Endothelial cell of umbilical vein (primary cell): ENCODE data around the gene CITED2. TPM values are rescaled to one million over a fixed set of nuclear protein-coding genes. Genes with fewer than 3 reads are reported as not detected.

Experiments used
- BruUV-seq: library from RNA; stranded (reverse); fragments of 400-500 nt; replicated peaks from 2 replicates; lab custom pipeline; 2021; lab: Mats Ljungman, UMichigan
- CTCF ChIA-PET: fragments of 300-600, 350-600 bp; sonication (Branson Sonifier 250); formaldehyde crosslinking; loops from one replicate; lab custom pipeline; 2021; ENCODE audit warnings: antibody characterized with exemption, inconsistent platforms; lab: Charles Lee
- POLR2A ChIA-PET: fragments of 300-600, 350-600 bp; sonication (Branson Sonifier 250); formaldehyde crosslinking; loops from one replicate; lab custom pipeline; 2021; ENCODE audit warnings: antibody characterized with exemption, inconsistent platforms; lab: Charles Lee
- DNase-seq: peaks from one replicate; pipeline ENCODE4 v3.0.0-alpha.2; 2011; ENCODE audit warnings: low read depth, low spot score
- FAIRE-seq: peaks from 2 replicates; lab custom pipeline; 2011; peaks lifted over from hg19 to GRCh38; lab: Jason Lieb, UNC
- H2AFZ ChIP-seq: 2 replicates; pipeline ENCODE4 v1.6.0; 2012; ENCODE audit warnings: low read depth, low read length, control low read depth, inconsistent platforms
- H3K27ac ChIP-seq: 2 replicates; pipeline ENCODE4 v1.5.1; 2011; ENCODE audit warnings: low read depth, mild to moderate bottlenecking, control low read depth, low read length, moderate library complexity; ENCODE audit not compliant: insufficient read depth
- H3K27me3 ChIP-seq, 2 experiments: 2 replicates each; pipeline versions ENCODE4 v1.6.0 to v1.6.1; 2011; ENCODE audit warnings: low read length in 2 of 2, mixed read lengths in 1 of 2; ENCODE audit not compliant: control insufficient read depth in 2 of 2, insufficient read depth in 2 of 2
- H3K36me3 ChIP-seq, 2 experiments: 2 replicates in 1 of 2; 3 replicates in 1 of 2; pipeline ENCODE4 v1.5.1; 2011; ENCODE audit warnings: low read length in 2 of 2, mild to moderate bottlenecking in 1 of 2, moderate library complexity in 1 of 2; ENCODE audit not compliant: control insufficient read depth in 2 of 2, insufficient read depth in 2 of 2; ENCODE audit errors: extremely low read depth in 1 of 2
- H3K4me1 ChIP-seq: 3 replicates; pipeline ENCODE4 v1.5.1; 2011; ENCODE audit warnings: mild to moderate bottlenecking, low read length; ENCODE audit not compliant: control insufficient read depth, insufficient read depth; ENCODE audit errors: extremely low read depth
- H3K4me2 ChIP-seq: 2 replicates; pipeline ENCODE4 v1.6.1; 2011; ENCODE audit warnings: low read length, control low read depth, mixed read lengths; ENCODE audit not compliant: insufficient read depth
- H3K4me3 ChIP-seq, 3 experiments: fragments of 200-600 bp in 1 of 3; sonication (generic), shearing (Covaris generic) in 1 of 3; replicated peaks in 1 of 3; 2 replicates each; pipeline ENCODE4 v1.5.1; 2011 to 2016; ENCODE audit warnings: control low read depth in 3 of 3, low read length in 3 of 3, mild to moderate bottlenecking in 2 of 3, inconsistent platforms in 1 of 3, low read depth in 1 of 3, moderate library complexity in 1 of 3; ENCODE audit not compliant: insufficient read depth in 1 of 3
- H3K79me2 ChIP-seq: 2 replicates; pipeline ENCODE4 v1.6.0; 2012; ENCODE audit warnings: low read length, inconsistent platforms; ENCODE audit not compliant: control insufficient read depth, insufficient read depth
- H3K9ac ChIP-seq: replicated peaks from 2 replicates; pipeline ENCODE3; 2011; ENCODE audit warnings: low read length, control low read depth; ENCODE audit not compliant: insufficient read depth; ENCODE audit errors: extremely low read depth
- H3K9me1 ChIP-seq: replicated peaks from 3 replicates; pipeline ENCODE4 v1.6.0; 2011; ENCODE audit warnings: mild to moderate bottlenecking, low read length; ENCODE audit not compliant: control insufficient read depth, insufficient read depth; ENCODE audit errors: extremely low read depth
- H3K9me3 ChIP-seq: replicated peaks from 2 replicates; pipeline ENCODE4 v1.5.1; 2012; ENCODE audit warnings: low read length, inconsistent platforms; ENCODE audit not compliant: control insufficient read depth, insufficient read depth
- H4K20me1 ChIP-seq: replicated peaks from 2 replicates; pipeline ENCODE3; 2011; ENCODE audit warnings: mild to moderate bottlenecking, low read length; ENCODE audit not compliant: control insufficient read depth, insufficient read depth; ENCODE audit errors: extremely low read depth
- EZH2 ChIP-seq: IDR thresholded peaks from 2 replicates; pipeline ENCODE4 v1.6.1; 2012; ENCODE audit warnings: borderline replicate concordance, low read depth, mild to moderate bottlenecking, moderate library complexity, low read length, inconsistent platforms; ENCODE audit not compliant: severe bottlenecking
- FOS ChIP-seq: IDR thresholded peaks from 2 replicates; pipeline ENCODE4 v1.6.1; 2011; ENCODE audit warnings: mild to moderate bottlenecking, low read length, moderate library complexity, borderline replicate concordance; ENCODE audit not compliant: insufficient read depth
- GATA2 ChIP-seq: IDR thresholded peaks from 2 replicates; pipeline ENCODE4 v1.7.0; 2011; ENCODE audit warnings: low read depth, mild to moderate bottlenecking, moderate library complexity, mixed read lengths, low read length; ENCODE audit not compliant: insufficient read length, insufficient read depth
- JUN ChIP-seq: IDR thresholded peaks from 2 replicates; pipeline ENCODE4 v1.6.1; 2011; ENCODE audit warnings: borderline replicate concordance, low read depth; ENCODE audit not compliant: insufficient read length, insufficient read depth
- MYC ChIP-seq: IDR thresholded peaks from one replicate; pipeline ENCODE4 v1.6.1; 2011; ENCODE audit warnings: mild to moderate bottlenecking, low read depth, low read length
- POLR2A ChIP-seq: IDR thresholded peaks from 2 replicates; pipeline ENCODE4 v1.6.1; 2012; ENCODE audit warnings: low read depth, mild to moderate bottlenecking, control low read depth, low read length
- POLR2AphosphoS5 ChIP-seq: IDR thresholded peaks from 2 replicates; pipeline ENCODE4 v1.6.1; 2012; ENCODE audit warnings: low read depth, mild to moderate bottlenecking, control low read depth, low read length, moderate library complexity; ENCODE audit not compliant: insufficient read depth
- dilution Hi-C: fragments of 300-500 bp; cut with MboI; formaldehyde crosslinking; loops from one replicate; pipeline ENCODE4 v1.15.0; 2019; ENCODE audit warnings: low sequenced_read_pairs; ENCODE audit not compliant: extremely low pct_ligation_motif_present
- intact Hi-C: fragments of 100-400 bp; cut with micrococcal nuclease; formaldehyde crosslinking; loops from one replicate; pipeline ENCODE4 v1.10.0; 2022
- polyA plus RNA-seq, 4 experiments: library from polyadenylated mRNA; depleted of rRNA in 3 of 4; stranded (reverse) in 3 of 4; unstranded in 1 of 4; fragments of >200 nt; gene quantifications; 2 replicates each; pipeline versions ENCODE4 v1.2.1 to v1.2.3, GENCODE V29; 2011 to 2012; ENCODE audit warnings: missing spikeins in 1 of 4
- total RNA-seq: library from RNA; stranded (reverse); gene quantifications from 2 replicates; pipeline ENCODE4 v1.2.3, GENCODE V29; 2021
- TF ChIP-seq, protein P1 (sequence below), 2 donors: IDR thresholded peaks; 1 replicate in 1 of 2; 2 replicates in 1 of 2; pipeline ENCODE4 v1.5.1; 2011; ENCODE audit warnings: low read length in 2 of 2, mild to moderate bottlenecking in 2 of 2, moderate library complexity in 2 of 2, control low read depth in 1 of 2, inconsistent platforms in 1 of 2, low read depth in 1 of 2; ENCODE audit not compliant: insufficient read depth in 1 of 2; ENCODE audit errors: extremely low read depth in 1 of 2
- TF ChIP-seq, protein P2 (sequence below): IDR thresholded peaks from 2 replicates; pipeline ENCODE4 v1.6.1; 2011; ENCODE audit not compliant: insufficient read depth, insufficient read length

Gene CITED2
- total and polyA plus RNA-seq, 2 donors (not counting 3 experiments of a cell fraction or from before 2014, with no cell fraction given), result 81.1 to 85.7 TPM

DNA sequence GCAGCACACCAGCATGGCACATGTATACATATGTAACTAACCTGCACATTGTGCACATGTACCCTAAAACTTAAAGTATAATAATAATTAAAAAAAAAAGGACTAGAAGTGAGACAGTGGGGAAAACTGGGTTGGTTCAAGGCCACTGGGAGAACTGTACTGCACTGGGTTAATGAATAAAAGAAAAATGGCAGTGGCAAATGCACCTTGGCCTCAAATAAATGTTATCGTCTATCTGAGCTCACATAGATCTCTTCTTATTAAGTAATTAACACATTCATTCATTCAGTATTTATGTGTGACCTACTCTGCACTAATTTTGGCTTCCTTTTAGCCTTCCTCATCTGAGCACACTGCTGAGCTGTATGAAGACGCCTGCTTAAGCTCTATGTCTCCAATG, 17.5 kb downstream of the CITED2 start:
- H3K27me3 ChIP-seq, result peaks cover 0 to 3% of the 10 kb centered on the region in 2 experiments
- TF ChIP-seq EZH2, result no peak
- TF ChIP-seq, protein P1, sequence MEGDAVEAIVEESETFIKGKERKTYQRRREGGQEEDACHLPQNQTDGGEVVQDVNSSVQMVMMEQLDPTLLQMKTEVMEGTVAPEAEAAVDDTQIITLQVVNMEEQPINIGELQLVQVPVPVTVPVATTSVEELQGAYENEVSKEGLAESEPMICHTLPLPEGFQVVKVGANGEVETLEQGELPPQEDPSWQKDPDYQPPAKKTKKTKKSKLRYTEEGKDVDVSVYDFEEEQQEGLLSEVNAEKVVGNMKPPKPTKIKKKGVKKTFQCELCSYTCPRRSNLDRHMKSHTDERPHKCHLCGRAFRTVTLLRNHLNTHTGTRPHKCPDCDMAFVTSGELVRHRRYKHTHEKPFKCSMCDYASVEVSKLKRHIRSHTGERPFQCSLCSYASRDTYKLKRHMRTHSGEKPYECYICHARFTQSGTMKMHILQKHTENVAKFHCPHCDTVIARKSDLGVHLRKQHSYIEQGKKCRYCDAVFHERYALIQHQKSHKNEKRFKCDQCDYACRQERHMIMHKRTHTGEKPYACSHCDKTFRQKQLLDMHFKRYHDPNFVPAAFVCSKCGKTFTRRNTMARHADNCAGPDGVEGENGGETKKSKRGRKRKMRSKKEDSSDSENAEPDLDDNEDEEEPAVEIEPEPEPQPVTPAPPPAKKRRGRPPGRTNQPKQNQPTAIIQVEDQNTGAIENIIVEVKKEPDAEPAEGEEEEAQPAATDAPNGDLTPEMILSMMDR (IDR thresholded peaks at IDR 0.05; ENCODE audit: extremely low read depth in 1 of 2, insufficient read depth in 1 of 2, low read depth in 1 of 2, low read length in 2 of 2), result no peak
- FAIRE-seq (no peak), DNase-seq (no peak)
- no peak overlapping the region for H3K4me3 ChIP-seq
- intact Hi-C loops (no loop called here), dilution Hi-C loops (no loop called here)
- no peak overlapping the region for H3K4me2 ChIP-seq
- H3K27ac ChIP-seq, result no peak overlapping the region
- H3K36me3 ChIP-seq, result no peaks in the 10 kb centered on the region
- ChIA-PET POLR2A (no interaction called here), CTCF (interaction anchor here (0.8 to 3.1 kb wide), 3 partner anchors 8 to 1241 kb away, joined by 3 to 16 read pairs (median 9); no protein-coding TSS in a partner anchor)
- H3K4me1 ChIP-seq, result no peaks in the 10 kb centered on the region
- H3K9ac ChIP-seq, result no peak overlapping the region
- no peaks in the 10 kb centered on the region for H4K20me1 ChIP-seq
- no peak overlapping the region for H2AFZ ChIP-seq
- no TSS peak for BruUV-seq
- no peaks in the 10 kb centered on the region for H3K79me2 ChIP-seq
- no peaks in the 10 kb centered on the region for H3K9me3 ChIP-seq
- H3K9me1 ChIP-seq, result no peaks in the 10 kb centered on the region

DNA sequence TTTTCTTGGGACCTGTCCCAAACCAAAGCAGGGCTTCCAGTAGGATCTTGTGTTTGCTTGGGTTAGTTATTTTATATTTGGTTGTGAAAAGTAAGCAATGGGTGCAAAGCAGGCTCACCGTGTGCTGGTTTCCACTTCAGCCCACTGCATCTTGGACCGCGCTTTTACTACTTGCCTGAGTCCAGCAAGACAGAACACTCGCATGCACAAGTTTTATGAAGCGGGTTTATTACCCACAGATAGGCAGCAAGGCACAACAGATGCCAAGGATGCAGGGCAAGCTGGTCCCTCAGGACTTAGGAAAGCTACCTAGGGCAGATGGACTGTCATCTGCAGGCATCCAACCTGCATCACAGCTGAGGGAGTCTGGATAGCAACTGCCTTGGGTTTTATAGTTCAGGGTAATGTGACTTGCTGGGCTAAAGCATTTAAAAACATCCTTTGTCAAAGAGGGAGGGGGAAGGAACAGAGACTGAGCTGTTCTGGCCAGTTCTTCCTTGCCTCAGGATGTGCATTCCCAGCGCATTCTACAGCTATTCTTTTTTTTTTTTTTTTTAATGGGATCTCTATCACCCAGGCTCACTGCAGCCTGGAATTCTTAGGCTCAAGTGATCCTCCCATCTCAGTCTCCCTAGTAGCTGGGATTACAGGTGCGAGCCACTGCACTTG, 18.5 kb downstream of the CITED2 start:
- CTCF ChIA-PET, result interaction anchor here (0.6 to 3.1 kb wide), 5 partner anchors 9 to 540 kb away, joined by 3 to 16 read pairs (median 3); no protein-coding TSS in a partner anchor
- H3K4me3 ChIP-seq, result no peak overlapping the region
- FAIRE-seq (no peak), DNase-seq (no peak)
- H3K4me1 ChIP-seq, result no peaks in the 10 kb centered on the region
- H3K9me3 ChIP-seq, result no peaks in the 10 kb centered on the region
- no peak overlapping the region for H3K27ac ChIP-seq
- H3K4me2 ChIP-seq, result no peak overlapping the region
- H3K36me3 ChIP-seq, result no peaks in the 10 kb centered on the region
- TF ChIP-seq, protein P1 (IDR thresholded peaks at IDR 0.05; ENCODE audit: extremely low read depth in 1 of 2, insufficient read depth in 1 of 2, low read depth in 1 of 2, low read length in 2 of 2), result no peak
- TF ChIP-seq GATA2 (no peak), POLR2A (no peak), MYC (no peak), POLR2AphosphoS5 (no peak), FOS (no peak), EZH2 (no peak), JUN (no peak)
- TF ChIP-seq, protein P2, sequence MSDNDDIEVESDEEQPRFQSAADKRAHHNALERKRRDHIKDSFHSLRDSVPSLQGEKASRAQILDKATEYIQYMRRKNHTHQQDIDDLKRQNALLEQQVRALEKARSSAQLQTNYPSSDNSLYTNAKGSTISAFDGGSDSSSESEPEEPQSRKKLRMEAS, result no peak
- H3K9ac ChIP-seq, result no peak overlapping the region
- POLR2A ChIA-PET, result no interaction called here
- no peak overlapping the region for H2AFZ ChIP-seq
- intact Hi-C loops, result no loop called here
- H3K79me2 ChIP-seq, result no peaks in the 10 kb centered on the region
- no peaks in the 10 kb centered on the region for H3K9me1 ChIP-seq
- no TSS peak for BruUV-seq
- dilution Hi-C loops, result no loop called here
- H4K20me1 ChIP-seq, result no peaks in the 10 kb centered on the region
- peaks cover 0 to 3% of the 10 kb centered on the region in 2 experiments for H3K27me3 ChIP-seq
